Occipital lobe (tissue), 2 donors: ENCODE data around the gene AGFG2. TPM values are rescaled to one million over a fixed set of nuclear protein-coding genes. Genes with fewer than 3 reads are reported as not detected.
"Not testable (repeated sequence)": the region's sequence is repeated elsewhere in the genome, so short reads cannot be mapped to it uniquely, and the experiment has no call there.

Experiments
- DNase-seq: peaks from one replicate; lab custom pipeline; 2025; lab: John Stamatoyannopoulos, UW
- total RNA-seq: library from RNA; depleted of rRNA; stranded (reverse); fragments of >200 nt; gene quantifications from one replicate; pipeline ENCODE4 v1.2.3, GENCODE V29; 2014

Gene AGFG2, protein sequence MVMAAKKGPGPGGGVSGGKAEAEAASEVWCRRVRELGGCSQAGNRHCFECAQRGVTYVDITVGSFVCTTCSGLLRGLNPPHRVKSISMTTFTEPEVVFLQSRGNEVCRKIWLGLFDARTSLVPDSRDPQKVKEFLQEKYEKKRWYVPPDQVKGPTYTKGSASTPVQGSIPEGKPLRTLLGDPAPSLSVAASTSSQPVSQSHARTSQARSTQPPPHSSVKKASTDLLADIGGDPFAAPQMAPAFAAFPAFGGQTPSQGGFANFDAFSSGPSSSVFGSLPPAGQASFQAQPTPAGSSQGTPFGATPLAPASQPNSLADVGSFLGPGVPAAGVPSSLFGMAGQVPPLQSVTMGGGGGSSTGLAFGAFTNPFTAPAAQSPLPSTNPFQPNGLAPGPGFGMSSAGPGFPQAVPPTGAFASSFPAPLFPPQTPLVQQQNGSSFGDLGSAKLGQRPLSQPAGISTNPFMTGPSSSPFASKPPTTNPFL
- total RNA-seq, result 2.0 TPM

GRCh38 chr7:100538654-100539435 lies at the start of gene AGFG2:
TSS of gene AGFG2 (plus strand) at chr7:100539203. CDS start at chr7:100539347, 144 bp downstream.
- DNase-seq, result peak; percentile 100

GRCh38 chr7:100489824-100490223 lies 49.2 kb upstream of the AGFG2 start:
- peak; percentile 96 for DNase-seq

DNA sequence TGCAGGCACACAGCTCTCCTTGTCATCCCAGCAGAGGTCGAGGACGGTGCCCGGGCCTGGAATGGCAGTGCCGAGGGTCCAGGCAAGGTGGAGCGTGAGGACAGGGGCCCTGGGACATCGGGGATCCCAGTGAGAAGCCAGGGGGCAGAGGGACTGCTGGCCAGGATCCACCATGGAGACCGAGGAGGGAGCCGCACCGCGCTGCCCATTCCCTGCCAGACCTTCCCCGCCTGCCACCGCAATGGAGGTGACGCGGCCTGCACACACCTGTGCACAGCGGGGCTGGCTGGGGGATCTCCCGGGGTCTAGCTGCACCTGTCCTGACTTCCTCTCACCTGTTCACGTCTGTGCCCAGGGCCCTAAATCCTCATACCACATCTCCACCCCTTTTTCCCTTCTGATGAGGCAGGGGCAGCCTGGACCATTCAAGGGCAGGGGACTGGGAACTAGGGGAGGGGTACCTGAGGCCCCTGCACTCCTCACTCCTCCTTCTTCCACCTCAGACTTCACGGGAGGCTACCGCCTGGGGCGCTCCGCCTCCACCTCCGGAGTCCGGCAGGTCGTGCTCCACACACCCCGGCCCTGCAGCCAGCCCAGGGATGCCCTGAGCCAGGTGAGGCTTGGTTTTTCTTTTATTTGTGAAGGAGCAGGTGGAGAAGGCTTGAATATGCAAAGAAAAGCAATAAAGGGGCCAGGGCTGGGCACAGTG lies 48.4 kb upstream of the AGFG2 start:
- DNase-seq, result no peak

DNA sequence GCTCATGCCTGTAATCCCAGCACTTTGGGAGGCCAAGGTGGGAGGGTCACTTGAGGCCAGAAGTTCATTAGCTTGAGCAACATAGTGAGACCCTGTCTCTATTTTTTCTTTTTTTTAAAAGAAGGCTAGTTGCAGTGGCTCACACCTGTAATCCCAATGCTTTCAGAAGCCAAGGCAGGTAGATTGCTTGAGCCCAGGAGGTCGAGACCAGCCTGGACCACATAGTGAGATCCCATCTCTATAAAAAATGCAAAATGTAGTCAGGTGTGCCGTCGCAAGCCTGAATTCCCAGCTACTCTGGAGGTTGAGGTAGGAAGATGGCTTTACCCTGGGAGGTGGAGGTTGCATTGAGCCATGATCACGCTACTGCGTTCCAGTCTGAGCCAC lies 47.8 kb upstream of the AGFG2 start:
- no peak for DNase-seq

DNA sequence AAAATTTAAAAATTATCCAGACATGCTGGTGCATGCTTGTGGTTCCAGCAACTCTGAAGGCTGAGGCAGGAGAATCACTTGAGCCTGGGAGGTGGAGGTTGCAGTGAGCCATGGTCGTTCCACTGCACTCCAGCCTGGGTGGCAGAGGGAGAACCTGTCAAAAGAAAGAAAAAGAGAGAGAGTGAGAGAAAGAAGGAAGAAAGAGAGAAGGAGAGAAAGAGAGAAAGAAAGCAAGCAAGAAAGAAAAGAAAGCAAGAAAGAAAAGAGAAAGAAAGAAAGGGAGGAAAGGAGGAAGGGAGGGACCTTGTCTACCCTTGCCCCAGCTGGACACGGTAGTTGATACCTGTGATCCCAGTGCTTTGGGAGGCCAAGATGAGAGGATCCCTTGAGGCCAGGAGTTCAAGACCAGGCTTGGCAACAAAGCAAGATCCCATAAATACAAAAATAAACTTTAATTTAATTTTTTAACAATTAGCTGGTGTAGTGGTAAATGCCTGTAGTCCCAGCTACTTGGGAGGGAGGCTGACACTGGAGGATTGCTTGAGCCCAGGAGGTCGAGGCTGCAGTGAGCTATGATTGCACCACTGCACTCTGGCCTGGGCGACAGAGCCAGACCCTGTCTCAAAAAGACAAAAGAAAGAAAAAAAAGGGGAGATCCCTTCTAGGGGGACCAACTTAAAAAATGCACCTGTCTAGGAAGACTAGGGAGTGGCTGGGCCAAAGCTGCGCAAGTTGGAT lies 46.1 kb upstream of the AGFG2 start:
- no peak for DNase-seq

DNA sequence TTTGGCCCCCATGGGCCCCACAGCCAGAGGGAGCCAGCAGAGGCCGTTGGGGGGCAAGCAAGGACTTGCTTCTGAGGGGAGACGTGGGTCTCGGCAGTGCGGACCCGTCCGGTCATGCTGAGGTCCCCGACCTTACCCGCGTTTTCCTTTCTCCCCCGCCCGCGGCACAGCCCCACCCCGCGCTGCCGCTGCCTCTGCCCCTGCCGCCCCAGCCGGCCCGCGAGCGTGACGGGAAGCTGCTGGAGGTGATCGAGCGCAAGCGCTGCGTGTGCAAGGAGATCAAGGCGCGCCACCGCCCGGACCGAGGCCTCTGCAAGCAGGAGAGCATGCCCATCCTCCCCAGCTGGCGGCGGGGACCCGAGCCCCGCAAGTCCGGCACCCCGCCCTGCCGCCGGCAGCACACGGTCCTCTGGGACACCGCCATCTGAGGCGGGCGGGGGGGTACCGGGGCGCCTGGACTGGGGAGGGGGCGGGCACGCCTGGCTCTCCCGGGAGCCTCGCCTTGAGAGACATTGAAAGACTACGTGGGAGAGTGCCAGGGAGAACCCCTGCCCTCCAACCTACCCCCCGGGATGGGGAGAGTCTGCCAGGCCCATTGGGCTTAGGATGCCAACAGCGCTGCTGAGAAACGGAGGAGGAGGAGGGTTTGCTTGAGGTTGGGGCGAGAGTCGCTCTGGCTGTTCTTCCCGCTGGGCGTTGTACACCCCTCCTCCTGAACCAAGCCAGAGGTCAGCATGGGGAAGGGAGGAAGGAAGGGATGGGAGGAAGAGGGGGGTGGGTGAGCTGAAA lies 45.3 kb upstream of the AGFG2 start:
- no peak for DNase-seq

DNA sequence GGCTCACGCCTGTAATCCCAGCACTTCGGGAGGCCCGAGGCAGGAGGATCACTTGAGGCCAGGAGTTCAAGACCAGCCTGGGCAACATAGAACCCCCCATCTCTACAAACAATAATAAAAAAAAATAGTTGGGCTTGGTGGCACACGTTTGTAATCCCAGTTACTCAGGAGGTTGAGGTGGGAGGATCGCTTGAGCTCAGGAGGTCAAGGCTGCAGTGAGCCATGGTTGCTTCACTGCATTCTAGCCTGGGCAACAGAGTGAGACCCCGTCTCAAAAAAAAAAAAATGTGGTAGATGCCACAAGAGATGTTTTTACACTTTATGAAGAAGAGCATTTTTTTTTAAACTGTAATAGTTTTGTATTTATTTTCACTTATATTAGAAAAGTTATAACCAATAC lies 42.5 kb upstream of the AGFG2 start:
- DNase-seq, result no peak

GRCh38 chr7:100500743-100501142 lies 38.3 kb upstream of the AGFG2 start:
- not testable (repeated sequence) for DNase-seq

DNA sequence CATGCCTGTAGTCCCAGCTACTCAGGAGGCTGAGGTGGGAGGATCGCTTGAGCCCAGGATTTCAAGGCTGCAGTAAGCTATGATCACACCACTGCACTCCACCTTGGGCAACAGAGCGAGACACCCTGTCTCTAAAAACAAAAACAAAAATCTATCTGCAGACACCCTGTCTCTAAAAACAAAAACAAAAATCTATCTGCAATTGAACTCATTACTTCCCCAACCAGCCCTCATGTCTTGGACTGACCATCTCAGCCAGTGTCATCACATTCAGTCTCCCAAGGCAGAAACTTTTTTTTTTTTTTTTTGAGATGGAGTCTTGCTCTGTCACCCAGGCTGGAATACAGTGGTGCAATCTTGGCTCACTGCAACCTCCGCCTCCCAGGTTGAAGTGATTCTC lies 35.0 kb upstream of the AGFG2 start:
- DNase-seq, result not testable (repeated sequence)

DNA sequence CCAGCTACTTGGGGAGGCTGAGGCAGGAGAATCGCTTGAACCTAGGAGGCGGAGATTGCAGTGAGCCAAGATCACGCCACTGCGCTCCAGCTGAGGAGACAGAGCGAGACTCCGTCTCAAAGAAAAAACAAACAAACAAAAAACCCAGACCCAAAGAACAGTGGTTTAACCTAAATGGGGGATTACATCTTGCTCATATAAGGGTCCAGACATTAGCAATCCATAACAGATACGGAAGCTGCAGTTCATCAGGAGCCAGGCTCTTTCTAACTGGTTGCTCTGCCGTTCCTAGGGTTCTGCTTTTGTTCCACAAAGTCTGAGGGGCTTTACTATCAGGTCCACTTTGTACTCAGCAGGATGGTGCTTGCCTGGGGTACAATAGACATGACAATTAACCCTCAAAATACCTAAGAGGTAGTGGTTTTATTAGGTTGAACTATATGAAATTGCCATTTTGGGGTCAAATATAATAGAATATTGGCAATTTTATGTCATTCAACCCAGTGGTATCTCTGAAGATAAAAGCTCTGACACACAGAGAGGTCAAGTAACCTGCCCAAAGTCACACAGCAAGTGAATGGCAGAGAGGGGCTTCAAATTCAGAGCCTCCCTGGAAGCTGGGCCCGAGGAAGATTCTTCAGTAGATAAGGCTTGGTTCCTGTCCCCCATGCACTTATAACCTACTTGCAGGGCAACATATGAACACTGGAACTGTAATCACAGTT lies 34.0 kb upstream of the AGFG2 start:
- no peak for DNase-seq

GRCh38 chr7:100506356-100506923 lies 32.6 kb upstream of the AGFG2 start:
- DNase-seq, result no peak

- peak; percentile 27 for DNase-seq
Measured at GRCh38 chr7:100509231-100509630, 29.8 kb upstream of the AGFG2 start.

DNA sequence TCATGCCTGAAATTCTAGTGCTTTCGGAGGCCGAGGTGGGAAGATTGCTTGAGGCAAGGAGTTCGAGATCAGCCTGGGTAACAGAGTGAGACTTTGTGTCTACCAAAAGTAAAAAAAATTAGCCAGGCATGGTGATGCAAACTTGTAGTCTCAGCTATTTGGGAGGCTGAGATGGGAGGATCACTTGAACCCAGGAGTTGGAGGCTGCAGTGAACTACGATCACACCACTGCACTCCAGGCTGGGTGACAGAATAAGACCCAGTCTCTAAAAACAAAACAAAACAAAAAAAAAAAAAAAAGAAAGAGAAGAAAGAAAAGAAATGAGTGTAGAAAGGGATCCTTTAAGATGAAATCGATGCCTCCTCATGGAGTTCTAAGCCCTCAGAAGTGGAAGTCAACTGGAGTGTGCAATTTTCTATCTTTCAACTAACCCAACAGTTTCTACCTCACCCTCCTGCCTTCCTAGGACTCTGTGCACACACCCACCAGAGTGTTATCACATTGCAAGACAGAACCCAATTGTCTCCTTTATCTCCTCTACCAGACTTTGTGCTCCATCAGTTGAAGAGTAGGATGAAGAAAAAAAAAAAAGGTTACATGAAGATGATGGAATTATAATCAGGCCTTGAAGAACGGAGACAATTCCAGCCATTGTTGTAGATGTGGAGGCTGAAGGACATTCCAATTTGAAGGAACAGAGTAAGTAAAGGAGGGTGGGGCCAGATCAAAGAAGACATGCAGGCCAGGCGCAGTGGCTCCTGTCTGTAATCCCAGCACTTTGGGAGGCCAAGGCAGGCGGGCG lies 28.4 kb upstream of the AGFG2 start:
- DNase-seq, result no peak

- DNase-seq, result no peak
Measured at GRCh38 chr7:100513212-100513810, 25.7 kb upstream of the AGFG2 start.

DNA sequence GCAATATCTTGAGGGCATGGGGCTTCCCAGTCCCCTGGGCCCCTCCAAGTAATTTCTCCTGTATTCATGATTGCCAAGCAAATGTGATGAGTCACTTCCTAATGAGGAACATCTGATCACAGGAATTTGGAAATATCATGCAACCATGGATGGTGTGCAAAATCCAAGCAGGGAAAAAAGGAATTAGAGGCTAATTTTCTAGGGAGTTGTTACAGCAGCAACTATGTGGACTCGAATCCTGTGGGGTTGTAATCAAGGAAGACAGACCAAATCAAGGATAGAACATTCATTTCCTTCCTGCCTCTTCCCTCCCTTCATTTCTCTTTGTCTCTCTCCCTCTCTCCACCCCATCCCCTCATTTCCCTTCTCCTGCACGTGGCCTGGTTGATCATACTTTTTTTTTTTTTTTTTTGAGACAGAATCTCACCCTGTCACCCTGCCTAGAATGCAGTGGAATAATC lies 23.9 kb upstream of the AGFG2 start:
- DNase-seq, result no peak

DNA sequence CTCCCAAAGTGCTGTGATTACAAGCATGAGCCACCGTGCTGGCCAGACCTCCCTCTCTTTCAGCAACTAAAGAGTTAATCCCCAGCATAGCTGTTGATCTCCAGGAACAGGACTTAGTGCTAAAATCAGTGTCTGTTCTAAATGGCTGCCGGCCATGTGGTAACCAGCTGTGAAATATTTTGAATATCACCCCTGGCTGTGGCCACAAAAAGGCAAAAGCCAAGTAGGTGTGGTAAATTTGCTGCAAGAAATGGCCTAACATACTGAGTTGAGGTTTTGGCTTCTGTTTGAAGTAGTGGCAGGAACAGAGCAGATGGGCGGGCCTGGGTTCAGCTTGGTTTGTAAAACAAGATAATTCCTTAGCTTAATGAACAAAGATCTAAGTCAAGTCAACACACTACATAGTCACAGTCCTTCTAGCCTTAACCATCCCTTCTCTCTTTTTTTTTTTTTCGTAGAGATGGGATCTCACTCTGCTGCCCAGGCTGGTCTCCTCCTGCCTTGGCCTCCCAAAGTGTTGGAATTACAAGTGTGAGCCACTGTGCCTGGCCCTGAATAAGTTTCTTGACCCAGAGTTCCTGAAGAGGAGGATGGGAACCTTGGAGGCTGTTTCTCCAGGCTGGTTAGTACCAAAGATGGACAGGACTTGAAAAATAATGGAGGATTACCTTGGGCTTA lies 22.7 kb upstream of the AGFG2 start:
- no peak for DNase-seq

GRCh38 chr7:100517305-100517704 lies 21.7 kb upstream of the AGFG2 start:
- no peak for DNase-seq
